Measurements from ENCODE around the gene RICTOR.
"Not testable (repeated sequence)": the region's sequence is repeated elsewhere in the genome, so short reads cannot be mapped to it uniquely, and the experiment has no call there.

Gene RICTOR

GRCh38 chr5:39006650-39007049, 67.5 kb downstream of the RICTOR start:
- no peak for DNase-seq (ENCODE audit: low read depth)

GRCh38 chr5:39005566-39006232, 68.5 kb downstream of the RICTOR start:
- no peak for DNase-seq (ENCODE audit: low read depth)

DNA sequence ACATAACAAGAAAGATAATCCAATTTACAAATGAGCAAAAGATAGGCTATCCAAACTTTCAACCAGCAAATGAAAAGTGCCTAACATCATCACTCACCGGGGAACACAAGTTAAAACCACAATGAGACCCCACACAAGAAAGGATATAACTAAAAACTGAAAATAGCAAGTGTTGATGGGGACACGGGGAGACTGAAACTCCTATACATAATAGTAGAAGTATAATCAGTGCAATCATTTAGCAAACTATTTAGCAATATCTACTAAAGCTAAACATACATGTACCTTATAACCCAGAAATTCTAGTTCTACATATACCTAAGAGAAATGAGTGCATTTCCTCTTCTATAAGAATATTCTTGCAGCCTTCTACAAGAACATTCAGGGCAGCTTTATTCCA, 72.5 kb downstream of the RICTOR start:
- no peak for DNase-seq (ENCODE audit: low read depth)

DNA sequence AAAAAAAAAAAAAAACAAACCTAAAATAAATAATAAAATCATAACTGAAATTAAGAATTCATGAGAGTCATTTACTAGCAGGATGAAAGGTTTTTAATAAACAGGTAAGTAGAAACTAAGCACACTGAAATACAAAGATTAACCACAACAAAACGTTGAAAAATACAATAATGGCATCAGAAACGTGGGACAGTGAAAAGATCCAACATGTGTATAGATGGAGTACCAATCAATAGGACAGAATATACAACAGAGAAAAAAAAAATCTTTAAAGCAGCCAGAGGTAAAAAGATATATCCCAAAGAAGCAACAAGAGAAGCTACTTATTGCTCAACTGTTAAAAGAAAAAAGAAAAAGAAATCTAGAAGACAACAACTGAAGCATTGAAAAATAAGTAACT, 75.2 kb downstream of the RICTOR start:
- no peak for DNase-seq (ENCODE audit: low read depth)

- DNase-seq (ENCODE audit: low read depth): no peak
Observed at GRCh38 chr5:38997591-38997990, 76.6 kb downstream of the RICTOR start.

- no peak for DNase-seq (ENCODE audit: low read depth)
Observed at GRCh38 chr5:38996123-38996522, 78.1 kb downstream of the RICTOR start.

DNA sequence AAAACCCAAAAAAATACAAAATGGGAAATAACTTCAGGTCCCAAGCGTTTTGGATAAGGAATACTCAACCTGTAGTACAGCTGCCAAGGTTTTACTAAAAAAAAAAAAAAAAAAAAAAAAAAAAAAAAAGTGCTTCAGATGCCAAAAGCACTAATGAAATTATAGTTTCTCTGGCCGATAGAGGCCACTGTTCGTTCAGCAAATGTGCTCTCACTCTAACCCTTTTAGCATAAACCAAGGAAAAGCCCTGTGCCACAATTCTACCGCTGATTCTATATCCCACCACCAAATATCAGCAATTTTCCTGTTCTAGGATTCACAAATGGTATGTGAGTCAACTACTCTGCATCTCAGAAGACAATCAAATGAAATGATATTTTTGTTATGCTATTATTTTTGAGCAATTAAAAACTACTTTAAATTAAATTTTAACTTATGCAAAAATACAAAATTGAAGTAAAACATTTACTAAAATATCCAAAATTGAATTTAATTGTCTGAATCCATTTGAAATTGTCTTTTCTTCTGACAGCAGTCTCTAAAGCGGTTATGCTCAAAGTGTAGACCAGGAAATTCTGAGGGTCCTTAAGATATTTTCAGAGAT, 79.8 kb downstream of the RICTOR start:
- no peak for DNase-seq (ENCODE audit: low read depth)

- DNase-seq (ENCODE audit: low read depth): not testable (repeated sequence)
Observed at GRCh38 chr5:38989974-38990719, 84.1 kb downstream of the RICTOR start.

GRCh38 chr5:38985909-38986452, 88.2 kb downstream of the RICTOR start:
- no peak for DNase-seq (ENCODE audit: low read depth)

DNA sequence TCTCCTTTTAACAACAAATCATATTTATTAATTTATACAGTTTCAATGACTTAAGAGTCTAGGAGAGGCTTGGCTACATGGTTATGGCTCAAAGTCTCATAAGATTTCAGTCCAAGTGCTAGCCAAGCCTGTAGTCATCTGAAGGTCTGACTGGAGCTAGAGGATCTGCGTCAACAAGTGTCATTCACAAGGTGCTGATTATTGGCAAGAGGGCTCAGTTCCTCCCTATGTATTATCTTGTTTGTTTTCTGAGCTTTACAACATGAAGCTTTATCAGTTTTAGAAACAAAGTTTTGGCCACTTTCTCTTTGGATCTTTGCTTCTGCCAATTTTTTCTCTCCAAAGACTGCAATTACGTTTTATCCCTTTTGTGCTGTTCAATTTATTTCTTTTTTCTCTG, 94.7 kb downstream of the RICTOR start:
- DNase-seq (ENCODE audit: low read depth): no peak

GRCh38 chr5:38978036-38978435, 96.2 kb downstream of the RICTOR start:
- no peak for DNase-seq (ENCODE audit: low read depth)

DNA sequence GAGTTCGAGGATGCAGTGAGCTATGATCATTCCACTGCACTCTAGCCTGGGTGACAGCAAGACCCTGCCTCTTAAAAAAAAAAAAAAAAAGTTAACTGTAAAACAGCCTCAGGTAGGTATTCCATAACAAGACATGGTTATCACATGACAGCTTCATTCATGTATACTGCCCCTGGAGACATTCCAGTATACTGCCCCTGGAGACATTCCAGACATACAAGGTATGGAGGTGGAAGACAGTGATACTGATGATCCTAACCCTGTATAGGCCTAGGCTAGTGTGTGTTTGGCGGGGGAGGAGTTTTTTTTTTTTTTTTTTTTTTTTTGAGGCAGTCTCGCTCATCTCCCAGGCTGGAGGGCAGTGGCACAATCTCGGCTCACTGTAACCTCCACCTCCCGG, 105.5 kb downstream of the RICTOR start:
- no peak for DNase-seq (ENCODE audit: low read depth)

GRCh38 chr5:38961691-38962090, 112.5 kb downstream of the RICTOR start:
- no peak for DNase-seq (ENCODE audit: low read depth)

DNA sequence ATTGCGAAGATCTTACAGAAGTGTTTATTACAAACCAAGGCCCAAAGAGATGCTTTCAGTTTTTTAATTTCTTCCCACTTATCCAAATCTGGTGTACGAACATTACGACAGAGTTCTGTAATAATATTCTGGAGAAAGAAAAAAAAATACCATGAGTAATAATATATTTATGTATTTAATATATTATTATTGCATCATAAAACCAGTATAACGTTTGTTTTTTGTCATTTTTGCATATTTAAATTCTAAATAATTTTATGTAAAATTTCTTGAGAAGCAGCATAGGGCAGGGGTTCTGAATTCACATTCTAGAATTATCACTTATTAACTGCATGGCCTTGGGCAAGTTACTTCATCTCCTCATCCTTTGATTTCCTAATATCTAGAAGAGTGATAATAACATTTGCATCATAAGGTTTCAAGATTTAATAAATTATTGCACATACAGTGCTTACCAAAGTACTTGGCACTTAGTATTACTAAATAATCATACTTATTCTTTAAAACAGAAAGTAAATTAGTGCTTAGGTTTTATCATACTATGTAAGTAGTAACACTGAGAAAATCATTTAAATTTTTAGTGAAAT, 120.7 kb downstream of the RICTOR start:
- no peak for DNase-seq (ENCODE audit: low read depth)

DNA sequence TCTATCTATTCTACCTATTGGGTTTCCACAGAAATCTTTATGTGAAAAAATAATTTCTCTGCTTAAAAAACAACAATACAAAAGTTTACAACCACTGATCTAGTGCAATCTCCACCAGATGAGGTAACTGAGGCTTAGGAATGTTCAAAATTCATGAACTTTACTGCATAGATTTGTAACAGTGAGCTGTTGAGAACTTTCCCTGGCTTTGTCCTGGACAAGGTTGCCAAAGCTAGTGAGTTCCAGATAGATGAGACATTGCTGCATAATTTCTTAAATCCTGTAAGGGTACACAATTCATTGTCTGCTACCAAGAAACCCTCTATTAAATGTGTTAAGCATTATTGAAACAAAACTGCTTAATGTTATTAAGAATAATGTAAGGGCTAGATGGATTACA, 125.7 kb downstream of the RICTOR start:
- DNase-seq (ENCODE audit: low read depth): no peak

- no peak for DNase-seq (ENCODE audit: low read depth)
Observed at GRCh38 chr5:38944282-38944681, 129.9 kb downstream of the RICTOR start.

- DNase-seq (ENCODE audit: low read depth): no peak
Observed at GRCh38 chr5:38941912-38942311, 132.3 kb downstream of the RICTOR start.

DNA sequence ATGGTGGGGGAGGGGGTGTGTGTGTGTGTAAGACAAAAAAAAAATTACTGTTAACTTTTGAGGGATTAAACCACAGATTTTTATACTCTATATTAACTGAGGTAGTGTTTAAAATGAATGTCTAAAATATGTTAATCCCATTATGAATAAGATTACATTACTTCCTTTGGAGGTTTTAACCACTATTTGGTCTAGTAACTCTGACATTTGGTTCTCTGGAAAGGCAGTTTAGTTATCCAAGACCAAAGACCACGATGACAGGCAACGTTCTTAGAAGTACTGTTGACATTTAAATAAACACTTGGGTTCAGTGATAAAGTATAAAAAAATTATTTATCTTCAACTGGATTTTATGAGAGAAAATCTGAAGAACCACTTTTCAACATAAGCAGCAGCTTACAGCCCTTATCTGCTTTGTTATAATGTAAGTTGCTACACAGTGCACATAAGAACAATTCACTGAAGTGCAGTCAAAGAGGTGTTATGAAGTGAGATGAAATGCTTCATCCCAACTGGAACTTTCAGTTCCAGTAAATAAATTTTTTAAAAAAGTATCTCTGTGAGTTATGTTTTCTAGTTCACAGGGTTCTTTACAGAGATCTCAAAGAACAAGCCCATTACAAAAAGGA, 133.9 kb downstream of the RICTOR start:
- no peak for DNase-seq (ENCODE audit: low read depth)

DNA sequence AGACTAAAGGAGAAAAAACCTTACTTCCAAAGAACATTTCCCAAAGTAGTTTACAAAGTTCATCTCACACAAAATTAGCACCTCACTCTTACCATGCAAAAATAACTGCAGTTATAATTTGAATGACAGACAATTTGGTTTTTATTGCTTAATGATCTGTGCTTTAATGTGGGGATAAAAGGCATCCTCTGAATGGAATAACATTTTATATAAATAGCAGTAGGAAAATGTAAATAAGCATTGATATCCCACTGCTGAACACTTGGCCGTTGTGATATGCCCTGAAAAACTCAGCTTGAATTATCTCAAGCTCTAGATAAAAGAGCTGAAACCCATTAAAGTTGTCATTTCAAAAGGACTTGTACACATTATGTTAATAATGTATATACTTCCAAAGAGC, 135.2 kb downstream of the RICTOR start:
- no peak for DNase-seq (ENCODE audit: low read depth)

DNA sequence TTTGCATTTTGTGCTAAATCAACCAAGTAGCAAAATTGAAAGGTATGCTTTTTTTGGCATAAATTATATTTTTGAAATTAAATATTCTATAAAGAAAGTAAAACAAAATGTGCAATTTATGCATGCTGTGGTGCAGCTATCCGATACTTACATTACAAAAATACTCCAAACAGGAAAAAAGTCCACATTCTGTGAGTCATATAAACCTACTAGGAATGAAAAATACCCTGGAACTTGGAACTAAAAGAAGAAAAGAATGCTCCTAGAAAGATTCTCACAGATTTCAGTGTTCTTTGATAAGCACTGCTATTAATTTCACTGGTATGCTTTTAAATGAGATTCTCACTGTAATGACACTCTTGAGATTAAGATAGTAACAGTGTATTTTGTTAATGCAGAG, 135.8 kb downstream of the RICTOR start:
- no peak for DNase-seq (ENCODE audit: low read depth)

GRCh38 chr5:38936269-38936668, 137.9 kb downstream of the RICTOR start:
- no peak for DNase-seq (ENCODE audit: low read depth)

- no peak for DNase-seq (ENCODE audit: low read depth)
Observed at GRCh38 chr5:38935437-38935836, 138.8 kb downstream of the RICTOR start.

All from activated T-cell treated with anti-CD3 and anti-CD28 coated beads for 48 hours (primary cell).